K562 (cell line): ENCODE measurements around the gene CCDC88C. TPM values are rescaled to one million over a fixed set of nuclear protein-coding genes. Genes with fewer than 3 reads are reported as not detected.
A peak's percentile ranks its signal among the peaks of the same experiment; 100 is the strongest.

ENCODE experiments used
- ATAC-seq: fragments of 200-7000 bp; cut with Tn5 transposase; 3 replicates; pipeline ENCODE4 v1.9.1; 2020; ENCODE audit warnings: moderate library complexity
- BruUV-seq: library from RNA; stranded (reverse); fragments of 400-500 nt; replicated peaks from 2 replicates; lab custom pipeline; 2021; lab: Mats Ljungman, UMichigan
- CTCF ChIA-PET: fragments of 300-600 bp; formaldehyde crosslinking; extraction: SDS; loops from one replicate; lab custom pipeline; 2021; ENCODE audit warnings: low intra/inter-chr PET ratio; lab: Yijun Ruan, JAX
- POLR2A ChIA-PET: fragments of 300-600, 350-650 bp; sonication (Branson Sonifier 250); formaldehyde crosslinking; extraction: SDS; loops from one replicate; lab custom pipeline; 2021; ENCODE audit warnings: antibody characterized with exemption, inconsistent platforms; lab: Yijun Ruan, JAX
- DNase-seq, 4 experiments: peaks; one replicate each; pipeline versions ENCODE4 v3.0.0 to v3.0.0-alpha.2; 2011 to 2018; ENCODE audit warnings: low spot score in 3 of 4, mixed read lengths in 3 of 4; ENCODE audit errors: extremely low read depth in 1 of 4
- FAIRE-seq: peaks from 2 replicates; lab custom pipeline; 2011; peaks lifted over from hg19 to GRCh38; lab: Jason Lieb, UNC
- H2AFZ ChIP-seq: 2 replicates; pipeline ENCODE4 v1.6.0; 2011; ENCODE audit warnings: low read depth, low read length, control low read depth, inconsistent platforms
- H3K27ac ChIP-seq: fragments of 200-600 bp; 3 replicates; pipeline ENCODE4 v1.8.0; 2011; ENCODE audit warnings: low read depth, mild to moderate bottlenecking, control low read depth, inconsistent platforms, low read length, moderate library complexity, mixed read lengths; ENCODE audit errors: extremely low read depth
- H3K27me3 ChIP-seq, 2 experiments: fragments of 300-600 bp in 1 of 2; 2 replicates in 1 of 2; 3 replicates in 1 of 2; pipeline versions ENCODE4 v1.6.0 to v1.8.0; 2011; ENCODE audit warnings: inconsistent platforms in 2 of 2, low read length in 2 of 2, mild to moderate bottlenecking in 1 of 2, mixed read lengths in 1 of 2, moderate library complexity in 1 of 2; ENCODE audit not compliant: control insufficient read depth in 2 of 2, insufficient read depth in 2 of 2
- H3K36me3 ChIP-seq: fragments of 300-600 bp; 3 replicates; pipeline ENCODE4 v1.8.0; 2011; ENCODE audit warnings: mild to moderate bottlenecking, low read length, inconsistent platforms; ENCODE audit not compliant: control insufficient read depth, insufficient read depth
- H3K4me1 ChIP-seq, 2 experiments: fragments of 200-600 bp in 1 of 2; replicated peaks in 1 of 2; 2 replicates in 1 of 2; 3 replicates in 1 of 2; pipeline versions ENCODE4 v1.5.1 to v1.8.0; 2011; ENCODE audit warnings: inconsistent platforms in 2 of 2, low read length in 2 of 2, mild to moderate bottlenecking in 1 of 2, mixed read lengths in 1 of 2, moderate library complexity in 1 of 2; ENCODE audit not compliant: control insufficient read depth in 2 of 2, insufficient read depth in 2 of 2
- H3K4me2 ChIP-seq: 2 replicates; pipeline ENCODE4 v1.6.1; 2011; ENCODE audit warnings: low read length, control low read depth, inconsistent platforms, mixed read lengths; ENCODE audit not compliant: insufficient read depth
- H3K4me3 ChIP-seq: fragments of 200-600 bp; sonication (generic), shearing (Covaris generic); 2 replicates; pipeline ENCODE4 v1.5.1; 2016; ENCODE audit warnings: control low read depth, inconsistent platforms
- H3K79me2 ChIP-seq: fragments of 200-600 bp; 3 replicates; pipeline ENCODE4 v1.8.0; 2011; ENCODE audit warnings: low read length, inconsistent platforms; ENCODE audit not compliant: control insufficient read depth, insufficient read depth
- H3K9ac ChIP-seq, 2 experiments: 2 replicates each; pipeline versions ENCODE4 v1.6.0 to v1.6.1; 2011; ENCODE audit warnings: low read depth in 2 of 2, low read length in 2 of 2, control low read depth in 1 of 2, inconsistent platforms in 1 of 2, mild to moderate bottlenecking in 1 of 2, mixed read lengths in 1 of 2; ENCODE audit not compliant: insufficient read depth in 1 of 2
- H3K9me1 ChIP-seq: one replicate; pipeline ENCODE4 v1.6.0; 2011; ENCODE audit warnings: inconsistent platforms, mild to moderate bottlenecking, low read length, moderate library complexity; ENCODE audit not compliant: control insufficient read depth, insufficient read depth
- H3K9me3 ChIP-seq: replicated peaks from 2 replicates; pipeline ENCODE4 v1.5.1; 2011; ENCODE audit warnings: low read depth, low read length, inconsistent platforms; ENCODE audit not compliant: control insufficient read depth, insufficient read depth
- H4K20me1 ChIP-seq: replicated peaks from 2 replicates; pipeline ENCODE4 v1.6.1; 2011; ENCODE audit warnings: low read length, inconsistent platforms, mixed read lengths; ENCODE audit not compliant: control insufficient read depth, insufficient read depth
- LCOR ChIP-seq: sonication (generic); formaldehyde crosslinking; IDR thresholded peaks from 2 replicates; pipeline ENCODE4 v1.8.0; 2022; ENCODE audit warnings: mild to moderate bottlenecking, missing genetic modification reagents
- MLX ChIP-seq, 2 experiments: fragments of 450-650 bp in 1 of 2; sonication (generic) in 1 of 2; formaldehyde crosslinking; conservative IDR thresholded peaks; 2 replicates each; pipeline versions ENCODE4 v1.4.0 to v1.8.1; 2020 to 2022; ENCODE audit warnings: mild to moderate bottlenecking in 1 of 2, missing genetic modification reagents in 1 of 2
- SMAD1 ChIP-seq: fragments of 150-350 bp; IDR thresholded peaks from 2 replicates; pipeline ENCODE4 v1.6.1; 2014; ENCODE audit warnings: low read length, low read depth; ENCODE audit not compliant: partially characterized antibody
- ZNF444 ChIP-seq: fragments of 250-450 bp; sonication (Bioruptor Pico); IDR thresholded peaks from 2 replicates; pipeline ENCODE4 v1.4.0; 2020; ENCODE audit warnings: mild to moderate bottlenecking, moderate library complexity
- ZNF518B ChIP-seq: fragments of 250-450 bp; sonication (Bioruptor Pico); IDR thresholded peaks from 2 replicates; pipeline ENCODE4 v1.5.0; 2021; ENCODE audit warnings: mild to moderate bottlenecking, moderate library complexity
- ZNF561 ChIP-seq: fragments of 450-650 bp; formaldehyde crosslinking; conservative IDR thresholded peaks from 2 replicates; pipeline ENCODE4 v1.4.0; 2020; ENCODE audit warnings: mild to moderate bottlenecking, moderate library complexity
- WGBS: fragments of 100-300 bp; shearing (Covaris generic); methylation state at CpG from one replicate; pipeline ENCODE4 v1.1.6; 2016; ENCODE audit warnings: low coverage, mixed read lengths; ENCODE audit not compliant: insufficient coverage; ENCODE audit errors: missing lambda C conversion rate; 5-methylcytosine and 5-hydroxymethylcytosine counted together
- in situ Hi-C: fragments of 300-500 bp; cut with MboI; formaldehyde crosslinking; loops from 4 replicates; pipeline ENCODE4 v1.15.0; 2018; ENCODE audit warnings: inconsistent platforms, mixed read lengths
- intact Hi-C: fragments of 100-400 bp; cut with micrococcal nuclease; formaldehyde crosslinking; loops from 2 replicates; pipeline ENCODE4 v1.14.2; 2022
- polyA plus RNA-seq, 8 experiments: library from polyadenylated mRNA; depleted of rRNA in 4 of 8; stranded (reverse) in 5 of 8; unstranded in 3 of 8; fragments of >200 nt; fragmentation: Nextera tagmentation in 2 of 8; fragmentation: Illumina TruSeq in 1 of 8; extraction: Ambion mirVana in 2 of 8; extraction: Trizol in 1 of 8; gene quantifications; 2 replicates each; pipeline versions ENCODE4 v1.2.1 to v1.2.3, GENCODE V29; 2011 to 2014; ENCODE audit warnings: inconsistent platforms in 1 of 8, missing spikeins in 1 of 8
- total RNA-seq, 7 experiments: library from RNA; depleted of rRNA in 6 of 7; stranded (reverse); fragments of >200 nt in 6 of 7; fragmentation: Illumina TruSeq in 2 of 7; extraction: Trizol in 2 of 7; gene quantifications; 2 replicates each; pipeline versions ENCODE4 v1.2.1 to v1.2.3, GENCODE V29; 2011 to 2021; ENCODE audit warnings: low replicate concordance in 1 of 7

Gene CCDC88C
- total and polyA plus RNA-seq, 9 of the 15 experiments (the other 6 are each of a cell fraction or from before 2014, with no cell fraction given) = 0.62 to 22.5 (median 10.7) TPM

GRCh38 chr14:91311284-91311662 is 106.3 kb downstream of the CCDC88C start:
- no peak for FAIRE-seq
- TF ChIP-seq ZNF561 (CRISPR knock-in tag) = no peak
- no peak for TF ChIP-seq ZNF518B (CRISPR knock-in tag)
- no peak for TF ChIP-seq MLX (CRISPR knock-in tag; conservative IDR thresholded peaks at IDR 0.05)
- no peak for TF ChIP-seq SMAD1
- TF ChIP-seq LCOR (CRISPR knock-in tag) = no peak
- TF ChIP-seq ZNF444 (CRISPR knock-in tag) = no peak

More at GRCh38 chr14:91311284-91311662, 106.3 kb downstream of the CCDC88C start:
- Histone ChIP-seq H4K20me1 (no peaks in the 10 kb centered on the region), H3K9ac (peak overlapping the region in 1 of 2 experiments; percentile 68; a peak in 2 of 4 replicates), H3K9me1 (no peaks in the 10 kb centered on the region), H3K79me2 (no peaks in the 10 kb centered on the region), H2AFZ (no peak overlapping the region), H3K27me3 (no peaks in the 10 kb centered on the region), H3K4me3 (no peak overlapping the region), H3K27ac (no peak overlapping the region), H3K9me3 (no peaks in the 10 kb centered on the region), H3K36me3 (peaks cover 59% of the 10 kb centered on the region; the same call in 2 of the 3 replicates), H3K4me1 (peaks cover 0 to 11% of the 10 kb centered on the region in 2 experiments; a peak in 2 of 5 replicates), H3K4me2 (no peak overlapping the region)
- CTCF ChIA-PET = no interaction called here
- no peak for DNase-seq
- intact Hi-C loops = no loop called here
- BruUV-seq = no TSS peak
- POLR2A ChIA-PET = no interaction called here
- ATAC-seq = no peak
- in situ Hi-C loops = no loop called here
- 70% methylated on average over 2 of the region's 5 CpGs for whole genome bisulfite sequencing
